ENCODE results near the gene TMEM131. TPM values are rescaled to one million over a fixed set of nuclear protein-coding genes. Genes with fewer than 3 reads are reported as not detected.
A peak's percentile ranks its signal among the peaks of the same experiment; 100 is the strongest.

TMEM131 gene
- total RNA-seq, 4 donors from 2014 or later = 39.0 to 58.5 (median 41.3) TPM

DNA sequence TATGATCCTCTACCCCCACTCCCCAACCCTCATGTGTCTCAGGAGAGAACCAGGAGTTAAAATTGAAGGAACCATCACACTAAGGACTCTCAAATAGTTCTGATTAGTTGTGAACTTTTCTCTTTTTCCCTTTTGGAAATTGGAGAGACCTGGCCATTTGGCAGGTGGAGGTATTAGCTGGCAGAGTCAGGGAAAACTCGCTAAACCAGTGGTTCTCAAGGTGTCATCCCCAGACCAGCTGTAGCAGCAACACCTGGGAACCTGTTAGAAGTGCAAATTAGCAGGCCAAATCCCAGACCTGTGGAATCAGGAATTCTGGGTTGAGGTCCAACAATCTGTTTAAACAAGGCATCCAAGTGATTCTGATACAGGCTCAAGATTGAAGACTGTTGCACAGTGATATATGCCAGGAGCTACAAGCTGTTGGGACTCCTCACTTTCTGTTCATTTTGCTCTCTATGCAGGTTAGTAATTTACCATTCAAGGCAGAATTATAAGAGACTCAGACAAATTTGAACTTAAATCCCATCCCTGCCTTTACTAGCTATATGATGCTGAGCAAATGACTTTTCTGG is 2.8 kb upstream of the TMEM131 start:
- TF ChIP-seq EP300 (IDR thresholded peaks at IDR 0.05) (no peak), POLR2A (IDR thresholded peaks at IDR 0.05) (no peak), CTCF (IDR thresholded peaks at IDR 0.05) (no peak)
- Histone ChIP-seq H3K4me3 (no peak overlapping the region), H3K9me3 (no peaks in the 10 kb centered on the region), H3K27me3 (no peaks in the 10 kb centered on the region), H3K27ac (no peak overlapping the region), H3K36me3 (no peaks in the 10 kb centered on the region), H3K4me1 (peaks cover 0 to 16% (median 8%) of the 10 kb centered on the region in 4 donors)
- DNase-seq (ENCODE audit: low spot score in 2 of 2) = no peak
- WGBS, 2 donors = 71 to 85% methylated on average over 1 of the region's 1 CpG

GRCh38 chr2:97997784-97998392 is 2.1 kb upstream of the TMEM131 start:
- H3K4me3 ChIP-seq = no peak overlapping the region
- DNase-seq (ENCODE audit: low spot score in 2 of 2) = no peak
- WGBS, 2 donors = 74 to 78% methylated on average over 8 of the region's 8 CpGs
- no peaks in the 10 kb centered on the region for H3K27me3 ChIP-seq
- H3K27ac ChIP-seq = no peak overlapping the region
- peaks cover 0 to 22% (median 13%) of the 10 kb centered on the region in 4 donors for H3K4me1 ChIP-seq
- H3K9me3 ChIP-seq = no peaks in the 10 kb centered on the region
- TF ChIP-seq CTCF (IDR thresholded peaks at IDR 0.05) (no peak), EP300 (IDR thresholded peaks at IDR 0.05) (no peak), POLR2A (IDR thresholded peaks at IDR 0.05) (no peak)
- no peaks in the 10 kb centered on the region for H3K36me3 ChIP-seq

DNA sequence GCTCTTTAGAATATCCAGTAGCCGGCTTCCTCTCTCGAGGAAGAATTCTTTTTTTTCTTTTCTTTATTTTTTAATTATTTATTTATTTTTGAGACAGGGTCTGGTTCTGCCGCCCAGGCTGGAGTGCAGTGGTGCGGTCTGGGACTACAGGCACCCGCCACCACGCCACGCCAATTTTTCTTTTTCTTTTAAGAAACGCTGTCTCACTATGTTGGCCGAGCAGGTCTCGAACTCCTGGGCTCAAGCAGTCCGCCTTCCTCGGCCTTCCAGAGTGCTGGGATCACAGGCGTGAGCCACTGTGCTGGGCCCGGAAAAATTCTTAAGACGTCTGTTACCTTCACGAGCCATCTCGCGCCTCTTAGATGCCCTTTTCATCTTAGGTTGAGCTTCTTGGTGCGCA is 931 bp upstream of the TMEM131 start:
- Histone ChIP-seq H3K27me3 (no peaks in the 10 kb centered on the region), H3K36me3 (no peaks in the 10 kb centered on the region), H3K4me1 (peaks cover 0 to 34% (median 16%) of the 10 kb centered on the region in 4 donors), H3K9me3 (no peaks in the 10 kb centered on the region), H3K4me3 (peak overlapping the region; percentile 71 to 95 (median 82)), H3K27ac (peak overlapping the region; percentile 94 to 96 (median 96))
- no peak for DNase-seq (ENCODE audit: low spot score in 2 of 2)
- TF ChIP-seq EP300 (IDR thresholded peaks at IDR 0.05) = no peak
- no peak for TF ChIP-seq CTCF (IDR thresholded peaks at IDR 0.05)
- no peak for TF ChIP-seq POLR2A (IDR thresholded peaks at IDR 0.05)
- 92 to 93% methylated on average over 19 of the region's 19 CpGs for WGBS, 2 donors

DNA sequence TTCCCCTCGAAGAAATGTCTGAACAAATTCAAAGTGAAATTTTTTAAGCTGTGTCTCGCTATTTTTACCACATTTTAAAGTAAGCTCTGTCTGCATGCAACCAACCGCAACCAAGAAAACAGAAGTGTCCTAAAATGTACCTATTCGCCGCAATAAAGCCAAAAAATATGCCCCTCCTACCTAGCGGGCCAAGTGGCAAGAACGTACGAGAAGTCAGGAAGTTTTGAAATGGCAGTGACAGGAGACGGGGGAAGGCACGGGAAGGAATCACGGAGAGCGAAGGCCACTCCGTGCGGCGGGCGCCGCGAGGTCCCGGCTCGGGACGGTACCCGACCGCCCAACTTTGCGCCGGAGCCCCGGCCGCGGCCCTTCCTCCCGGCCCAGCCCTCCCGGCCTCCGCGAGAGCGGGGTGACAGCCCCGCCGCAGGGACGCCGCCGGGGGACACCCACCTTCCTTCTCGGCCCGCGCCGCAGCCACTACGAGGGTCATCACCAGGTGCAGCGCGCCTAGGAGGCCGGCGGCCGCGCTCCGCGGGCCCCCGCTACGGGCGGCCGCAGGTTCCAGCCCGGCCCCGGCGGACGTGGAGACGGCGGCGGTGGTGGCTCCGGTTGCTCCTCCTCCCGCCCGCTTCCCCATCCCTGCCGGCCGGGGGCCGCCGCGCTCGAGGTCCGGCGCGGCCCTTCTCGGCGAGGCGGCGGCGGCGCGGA is 568 bp downstream of the TMEM131 start:
- Histone ChIP-seq H3K4me3 (peak overlapping the region; percentile 71 to 95 (median 82)), H3K27me3 (no peaks in the 10 kb centered on the region), H3K27ac (peak overlapping the region; percentile 94 to 96 (median 96)), H3K36me3 (no peaks in the 10 kb centered on the region), H3K4me1 (peaks cover 0 to 44% (median 21%) of the 10 kb centered on the region in 4 donors), H3K9me3 (no peaks in the 10 kb centered on the region)
- 1 to 2% methylated on average over 28 to 70 of the region's 81 CpGs for WGBS, 2 donors
- peak in 1 of 2 donors; percentile 15 for DNase-seq (ENCODE audit: low spot score in 2 of 2)
- TF ChIP-seq CTCF (IDR thresholded peaks at IDR 0.05) (no peak), EP300 (IDR thresholded peaks at IDR 0.05) (peak in 1 of 2 donors; percentile 23)

- H3K4me1 ChIP-seq = peaks cover 0 to 48% (median 21%) of the 10 kb centered on the region in 4 donors
- no peak for DNase-seq (ENCODE audit: low spot score in 2 of 2)
- peak overlapping the region; percentile 71 to 95 (median 82) for H3K4me3 ChIP-seq
- TF ChIP-seq CTCF (IDR thresholded peaks at IDR 0.05) = no peak
- no peak for TF ChIP-seq POLR2A (IDR thresholded peaks at IDR 0.05)
- TF ChIP-seq EP300 (IDR thresholded peaks at IDR 0.05) = no peak
- H3K27me3 ChIP-seq = no peaks in the 10 kb centered on the region
- WGBS, 2 donors = 4 to 5% methylated on average over 4 of the region's 4 CpGs
- no peaks in the 10 kb centered on the region for H3K36me3 ChIP-seq
- H3K9me3 ChIP-seq = no peaks in the 10 kb centered on the region
- peak overlapping the region in 3 of 4 donors; percentile 94 to 96 (median 96) for H3K27ac ChIP-seq
These were observed 1.3 kb downstream of the TMEM131 start for GRCh38 chr2:97994476-97994875.
